HG03196 (cell line): Measurements from ENCODE around the gene STK38.

Experiments
- ATAC-seq: cut with Tn5 transposase; IDR thresholded peaks from one replicate; pipeline ENCODE4 v1.9.1; 2021; ENCODE audit not compliant: unreplicated experiment

STK38 gene

GRCh38 chr6:36566418-36566905 lies 19.2 kb upstream of the STK38 start:
- no peak for ATAC-seq

GRCh38 chr6:36563928-36564284 lies 16.6 kb upstream of the STK38 start:
- no peak for ATAC-seq

GRCh38 chr6:36563237-36563927 lies 16.1 kb upstream of the STK38 start:
- no peak for ATAC-seq

DNA sequence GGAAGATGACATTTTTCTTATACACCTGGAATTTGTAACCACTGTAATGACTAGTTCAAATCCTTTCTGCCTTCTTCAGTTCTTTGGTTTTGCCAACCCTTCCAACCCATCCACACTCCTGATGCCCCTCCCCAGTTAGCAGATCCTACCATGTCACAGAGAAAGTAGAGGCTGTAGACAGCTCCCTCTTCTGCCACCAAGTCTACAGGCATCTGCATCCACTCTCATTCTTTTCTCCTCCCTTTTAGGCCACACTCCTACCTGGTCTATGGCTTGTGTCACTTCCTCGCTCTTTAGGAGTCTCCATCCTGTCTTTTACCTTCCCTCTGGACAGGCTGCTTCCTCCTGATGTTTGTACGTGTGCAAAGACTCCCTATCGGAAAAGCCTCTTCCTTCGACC lies 13.5 kb upstream of the STK38 start:
- ATAC-seq: no peak

DNA sequence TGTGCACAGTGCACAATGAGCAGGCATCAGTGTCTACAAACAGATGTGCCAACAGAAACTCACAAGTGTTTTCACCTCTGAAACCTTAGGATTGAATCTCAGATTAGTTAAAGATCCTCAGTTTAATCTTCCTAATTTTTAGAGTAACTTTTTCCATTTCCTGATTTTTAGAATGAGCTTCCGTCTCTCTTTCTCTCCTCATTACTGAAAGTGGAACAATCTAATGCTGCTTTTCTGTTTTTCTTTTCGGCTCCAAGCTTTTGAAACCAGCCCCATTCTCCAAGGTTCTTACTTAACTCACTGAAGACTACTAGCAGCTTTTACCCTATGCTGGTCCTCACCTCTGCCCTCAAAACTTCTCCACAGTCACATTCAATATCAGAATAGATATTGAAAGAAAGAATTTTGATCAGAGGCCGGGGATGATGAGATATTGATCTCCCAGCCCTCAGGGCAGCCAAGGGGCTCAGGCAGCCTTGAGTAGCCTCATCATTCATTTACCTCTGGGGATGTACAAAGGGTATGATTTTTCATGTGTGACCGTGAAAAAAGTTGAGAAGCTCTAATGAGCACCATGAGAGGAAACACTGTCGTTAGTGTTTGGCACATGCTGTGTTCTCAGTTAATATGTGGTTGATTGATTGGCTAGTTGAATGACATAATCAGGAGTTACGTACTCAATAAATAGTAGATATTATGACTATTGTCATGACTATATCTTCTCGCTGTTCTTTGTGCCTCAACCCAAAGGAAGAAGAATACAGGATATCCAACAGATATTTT lies 11.9 kb upstream of the STK38 start:
- ATAC-seq: no peak

GRCh38 chr6:36556281-36556680 lies 9.0 kb upstream of the STK38 start:
- ATAC-seq: no peak

DNA sequence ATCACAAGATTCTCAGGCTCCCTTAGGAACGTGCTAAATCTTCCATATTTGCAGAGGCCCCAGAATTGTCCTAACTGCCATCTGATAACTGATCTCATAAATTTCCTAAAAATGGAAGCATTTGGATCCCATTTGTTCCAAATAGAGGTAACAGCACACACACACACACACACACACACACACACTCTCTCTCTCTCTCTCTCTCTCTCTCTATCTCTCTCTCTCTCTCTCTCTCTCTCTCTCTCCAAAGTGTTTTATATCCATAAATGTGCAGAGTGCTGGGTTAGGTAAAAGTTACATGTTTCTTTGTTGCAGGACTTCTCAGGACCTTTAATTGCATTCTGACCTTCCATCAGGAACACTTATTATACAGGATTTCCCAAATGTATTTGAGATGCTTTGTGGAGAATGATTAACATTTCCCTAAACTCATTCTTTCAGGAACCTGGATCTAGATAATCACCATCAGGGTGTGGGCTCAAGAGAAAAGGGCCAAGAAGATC lies 8.5 kb upstream of the STK38 start:
- ATAC-seq: no peak

- no peak for ATAC-seq
These were observed 3.3 kb upstream of the STK38 start for GRCh38 chr6:36550473-36551000.

GRCh38 chr6:36548401-36548743 lies 1.1 kb upstream of the STK38 start:
- ATAC-seq: no peak

- no peak for ATAC-seq
These were observed 544 bp upstream of the STK38 start for GRCh38 chr6:36547646-36548400.

- no peak for ATAC-seq
These were observed 865 bp downstream of the STK38 start for GRCh38 chr6:36546308-36546919.

GRCh38 chr6:36545767-36546307 lies 1.4 kb downstream of the STK38 start:
- no peak for ATAC-seq

DNA sequence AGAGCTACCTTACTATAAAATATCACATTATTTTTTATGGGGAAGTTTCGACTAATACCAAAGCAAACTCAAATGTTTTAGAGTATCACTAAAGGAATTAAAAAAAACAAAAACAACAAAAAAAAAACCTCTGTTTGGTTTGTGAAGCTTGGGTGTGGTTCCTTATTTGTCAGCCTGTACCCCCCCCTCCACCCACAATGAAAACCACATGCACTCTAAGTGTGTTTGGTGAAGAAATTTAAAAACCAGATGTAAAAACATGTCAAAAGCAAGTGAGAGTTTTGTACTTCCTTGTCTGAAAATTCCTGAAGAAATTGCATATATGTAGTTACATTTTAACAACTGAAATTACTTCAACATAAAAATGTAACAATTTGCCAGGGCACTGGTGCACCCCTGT lies 3.1 kb downstream of the STK38 start:
- ATAC-seq: no peak

GRCh38 chr6:36542041-36542440 lies 5.2 kb downstream of the STK38 start:
- ATAC-seq: no peak

DNA sequence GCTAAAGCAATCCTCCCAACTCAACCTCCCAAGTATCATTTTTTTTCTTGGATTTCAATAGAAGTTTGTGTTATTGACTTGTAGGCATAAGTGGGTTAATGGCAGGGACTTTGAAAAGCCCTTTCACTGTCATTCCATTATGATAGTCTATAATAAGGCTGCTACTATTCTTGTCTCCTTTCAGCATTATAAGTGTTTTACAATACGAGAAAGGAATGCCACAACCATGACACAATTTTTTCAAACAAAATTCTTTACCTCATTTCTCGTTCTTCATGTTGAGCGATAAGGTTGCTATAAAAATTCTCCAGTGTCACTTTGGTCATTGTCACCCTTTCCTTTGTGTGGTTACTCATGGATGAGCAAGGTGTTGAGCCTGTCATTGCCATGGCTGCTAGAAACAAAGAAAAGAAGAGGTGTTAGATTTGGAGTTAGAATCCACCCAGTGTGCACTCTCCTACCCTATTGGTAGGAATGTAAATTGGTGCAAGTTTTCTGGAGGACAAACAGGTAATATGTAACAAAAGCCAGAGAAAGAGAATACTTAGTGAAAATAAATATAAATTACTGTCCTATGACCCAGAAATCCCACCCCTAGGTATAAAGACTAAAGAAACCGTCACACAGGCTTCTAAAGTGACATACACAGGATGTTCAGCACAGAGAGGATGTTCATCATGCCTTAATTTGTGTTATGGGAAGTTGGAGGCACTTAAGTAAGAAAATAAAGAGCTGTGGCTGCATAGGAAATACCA lies 7.3 kb downstream of the STK38 start:
- no peak for ATAC-seq

DNA sequence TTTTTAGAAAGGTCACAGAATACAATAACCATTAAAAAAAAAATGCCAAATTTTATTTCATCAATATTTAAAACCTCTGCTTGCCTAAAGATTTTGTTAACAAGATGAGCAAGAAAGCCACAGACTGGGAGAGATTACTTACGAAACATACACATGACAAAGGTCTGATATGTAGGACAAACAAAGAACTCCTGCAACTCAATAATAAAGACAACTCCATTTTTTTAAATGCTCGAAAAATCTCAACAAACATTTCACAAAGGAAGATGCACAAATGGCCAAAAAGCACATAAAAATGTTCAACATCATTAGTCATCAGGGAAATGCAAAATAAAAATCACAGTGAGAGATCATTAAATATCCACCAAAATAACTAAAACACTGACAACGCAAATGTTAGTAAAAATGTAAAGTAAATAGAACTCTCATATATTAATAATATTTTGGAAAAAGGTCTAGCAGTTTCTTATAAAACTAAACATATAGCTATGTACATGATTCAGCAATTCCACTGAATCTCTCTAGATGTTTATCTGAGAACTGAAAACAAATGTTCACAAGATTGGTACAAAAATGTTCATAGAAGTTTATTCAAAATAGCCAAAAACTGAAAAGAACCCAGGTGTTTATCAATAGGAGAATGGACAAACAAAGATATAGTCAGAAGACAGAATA lies 10.3 kb downstream of the STK38 start:
- no peak for ATAC-seq

GRCh38 chr6:36533321-36533720 lies 14.0 kb downstream of the STK38 start:
- ATAC-seq: no peak

- ATAC-seq: no peak
These were observed 21.2 kb downstream of the STK38 start for GRCh38 chr6:36526066-36526465.

DNA sequence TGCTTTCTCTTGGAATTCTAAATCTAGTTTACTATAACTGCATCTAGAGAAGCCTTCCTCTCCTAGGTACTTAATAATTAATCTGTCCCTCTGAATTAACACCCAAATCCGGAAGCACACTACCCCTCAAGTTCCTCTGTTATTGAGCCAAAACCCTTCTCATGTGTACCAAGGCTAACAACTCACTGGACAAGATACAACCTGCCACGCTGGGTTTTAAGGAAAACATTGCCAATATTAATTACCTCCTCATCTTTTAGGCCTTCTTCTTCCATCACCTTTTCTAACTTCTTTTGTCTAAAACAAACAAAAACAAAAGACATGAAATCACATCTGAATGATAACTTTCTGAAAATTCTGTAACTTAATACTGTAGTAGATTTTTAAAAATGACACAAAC lies 21.9 kb downstream of the STK38 start:
- ATAC-seq: no peak

DNA sequence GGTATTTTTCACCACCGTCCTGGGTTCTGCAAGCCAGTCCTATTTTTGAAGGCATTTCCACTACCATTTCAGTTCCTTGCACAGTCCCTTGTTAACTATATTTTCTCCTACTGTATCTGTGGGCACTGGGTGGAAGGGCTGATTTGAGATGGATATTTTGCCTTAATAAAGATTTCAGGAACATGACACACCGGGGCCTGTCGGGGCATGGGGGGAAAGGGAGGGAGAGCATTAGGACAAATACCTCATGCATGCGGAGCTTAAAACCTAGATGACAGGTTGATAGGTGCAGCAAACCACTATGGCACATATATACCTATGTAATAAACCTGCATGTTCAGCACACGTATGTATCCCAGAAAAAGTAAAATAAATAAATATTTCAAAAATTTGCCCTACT lies 22.4 kb downstream of the STK38 start:
- ATAC-seq: no peak
